ENCODE measurements around the gene KRTAP2-3.

The KRTAP2-3 gene

DNA sequence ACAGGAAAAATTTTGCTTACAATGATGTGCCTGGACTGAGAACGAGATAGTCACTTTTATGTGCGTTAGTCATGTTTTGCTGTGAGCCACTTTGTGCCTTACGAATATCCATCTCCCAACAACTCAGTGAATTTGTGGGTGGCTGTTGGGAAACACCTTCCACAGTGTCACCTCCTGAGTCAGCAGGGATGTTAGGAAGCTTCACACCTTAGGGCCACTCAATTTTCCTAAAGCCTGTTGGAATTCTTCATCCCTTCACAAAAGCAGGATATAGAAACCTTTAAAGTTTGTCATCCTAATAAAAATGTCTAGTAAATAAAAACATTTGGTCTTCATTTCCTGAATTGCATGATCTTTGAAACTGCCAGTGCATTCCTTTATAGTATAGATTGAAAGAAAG lies 46.7 kb downstream of the KRTAP2-3 start:
- Histone ChIP-seq H3K4me2 (ENCODE audit: low read length, poor library complexity, severe bottlenecking) (no peak overlapping the region), H3K14ac (ENCODE audit: low read length in 2 of 2) (no peak overlapping the region), H2BK5ac (ENCODE audit: low read depth, low read length, poor library complexity, severe bottlenecking) (no peak overlapping the region), H3K4me1 (ENCODE audit: control insufficient read depth, insufficient read depth, low read depth, low read length) (no peaks in the 10 kb centered on the region), H3K23ac (ENCODE audit: low read length in 2 of 2) (peak overlapping the region in 1 of 2 experiments; percentile 59), H3K4me3 (ENCODE audit: insufficient read depth in 1 of 2, low read depth in 1 of 2, low read length in 2 of 2) (no peak overlapping the region), H3K27me3 (ENCODE audit: control insufficient read depth in 1 of 2, insufficient read depth in 1 of 2, low read length in 2 of 2) (no peaks in the 10 kb centered on the region), H3K9me3 (ENCODE audit: control insufficient read depth, low read length) (no peaks in the 10 kb centered on the region), H3K4ac (ENCODE audit: low read depth in 1 of 2, low read length in 2 of 2) (no peak overlapping the region), H4K91ac (ENCODE audit: low read length) (no peak overlapping the region), H2BK120ac (ENCODE audit: low read depth, low read length) (no peak overlapping the region), H3K79me1 (replicated peaks; ENCODE audit: low read length, poor library complexity, severe bottlenecking) (no peaks in the 10 kb centered on the region), H3K27ac (ENCODE audit: low read length, poor library complexity, severe bottlenecking) (no peak overlapping the region), H3K36me3 (ENCODE audit: control insufficient read depth in 1 of 2, insufficient read depth in 2 of 2, low read depth in 1 of 2, low read length in 2 of 2) (no peaks in the 10 kb centered on the region), H3K18ac (ENCODE audit: low read depth in 1 of 2, low read length in 2 of 2) (no peak overlapping the region), H4K8ac (ENCODE audit: low read length) (no peak overlapping the region), H2BK15ac (ENCODE audit: low read depth, poor library complexity, severe bottlenecking) (no peak overlapping the region), H3K9ac (ENCODE audit: low read length) (no peak overlapping the region), H2AFZ (ENCODE audit: low read depth, low read length) (no peak overlapping the region), H2AK5ac (ENCODE audit: low read length, severe bottlenecking) (peak overlapping the region; percentile 20), H2BK12ac (ENCODE audit: low read length in 2 of 2) (no peak overlapping the region)
- DNase-seq, result no peak
- WGBS, result 88% methylated on average over 3 of the region's 3 CpGs

DNA sequence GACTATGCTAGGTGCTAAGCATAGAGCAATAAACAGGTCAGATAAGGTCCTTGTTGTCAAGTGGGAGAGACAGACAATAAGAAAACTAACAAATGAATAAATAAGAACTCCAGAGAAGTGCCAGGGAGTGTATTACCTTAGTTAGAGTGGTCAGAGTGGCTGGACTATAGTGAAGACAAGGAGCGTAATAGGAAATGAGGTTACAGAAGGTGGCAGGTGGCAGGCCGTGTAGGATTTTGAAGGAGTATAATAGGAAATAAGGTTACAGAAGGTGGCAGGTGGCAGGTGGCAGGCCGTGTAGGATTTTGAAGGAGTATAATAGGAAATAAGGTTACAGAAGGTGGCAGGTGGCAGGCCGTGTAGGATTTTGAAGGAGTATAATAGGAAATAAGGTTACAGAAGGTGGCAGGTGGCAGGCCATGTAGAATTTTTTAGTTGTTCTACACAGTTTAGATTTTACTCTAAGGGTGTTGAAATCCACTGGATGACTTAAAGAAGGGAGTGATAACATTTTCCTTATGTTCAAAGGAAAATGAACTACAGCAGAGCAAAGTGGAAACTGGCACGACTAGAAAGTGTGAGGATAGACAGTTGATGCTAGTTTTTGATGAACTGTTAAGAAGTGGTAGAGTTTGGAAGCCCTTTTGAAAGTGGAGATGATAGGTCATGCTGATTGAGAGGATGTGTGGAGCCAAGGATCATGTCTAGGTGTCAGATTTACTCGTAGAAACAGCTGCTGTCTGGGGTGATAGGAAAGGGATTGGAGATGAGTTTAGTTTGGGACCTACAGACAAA lies 47.4 kb downstream of the KRTAP2-3 start:
- Histone ChIP-seq H3K27ac (ENCODE audit: low read length, poor library complexity, severe bottlenecking) (no peak overlapping the region), H2BK120ac (ENCODE audit: low read depth, low read length) (no peak overlapping the region), H3K27me3 (ENCODE audit: control insufficient read depth in 1 of 2, insufficient read depth in 1 of 2, low read length in 2 of 2) (no peaks in the 10 kb centered on the region), H3K9me3 (ENCODE audit: control insufficient read depth, low read length) (no peaks in the 10 kb centered on the region), H3K79me1 (replicated peaks; ENCODE audit: low read length, poor library complexity, severe bottlenecking) (no peaks in the 10 kb centered on the region), H2BK5ac (ENCODE audit: low read depth, low read length, poor library complexity, severe bottlenecking) (no peak overlapping the region), H3K23ac (ENCODE audit: low read length in 2 of 2) (no peak overlapping the region), H3K14ac (ENCODE audit: low read length in 2 of 2) (no peak overlapping the region), H3K9ac (ENCODE audit: low read length) (no peak overlapping the region), H2AK5ac (ENCODE audit: low read length, severe bottlenecking) (peak overlapping the region; percentile 20), H3K36me3 (ENCODE audit: control insufficient read depth in 1 of 2, insufficient read depth in 2 of 2, low read depth in 1 of 2, low read length in 2 of 2) (no peaks in the 10 kb centered on the region), H4K91ac (ENCODE audit: low read length) (no peak overlapping the region), H3K4me1 (ENCODE audit: control insufficient read depth, insufficient read depth, low read depth, low read length) (no peaks in the 10 kb centered on the region), H2BK12ac (ENCODE audit: low read length in 2 of 2) (no peak overlapping the region), H4K8ac (ENCODE audit: low read length) (no peak overlapping the region), H2AFZ (ENCODE audit: low read depth, low read length) (no peak overlapping the region), H3K4me3 (ENCODE audit: insufficient read depth in 1 of 2, low read depth in 1 of 2, low read length in 2 of 2) (no peak overlapping the region), H2BK15ac (ENCODE audit: low read depth, poor library complexity, severe bottlenecking) (no peak overlapping the region), H3K4ac (ENCODE audit: low read depth in 1 of 2, low read length in 2 of 2) (no peak overlapping the region), H3K4me2 (ENCODE audit: low read length, poor library complexity, severe bottlenecking) (no peak overlapping the region), H3K18ac (ENCODE audit: low read depth in 1 of 2, low read length in 2 of 2) (no peak overlapping the region)
- 91% methylated on average over 6 of the region's 6 CpGs for WGBS
- no peak for DNase-seq

DNA sequence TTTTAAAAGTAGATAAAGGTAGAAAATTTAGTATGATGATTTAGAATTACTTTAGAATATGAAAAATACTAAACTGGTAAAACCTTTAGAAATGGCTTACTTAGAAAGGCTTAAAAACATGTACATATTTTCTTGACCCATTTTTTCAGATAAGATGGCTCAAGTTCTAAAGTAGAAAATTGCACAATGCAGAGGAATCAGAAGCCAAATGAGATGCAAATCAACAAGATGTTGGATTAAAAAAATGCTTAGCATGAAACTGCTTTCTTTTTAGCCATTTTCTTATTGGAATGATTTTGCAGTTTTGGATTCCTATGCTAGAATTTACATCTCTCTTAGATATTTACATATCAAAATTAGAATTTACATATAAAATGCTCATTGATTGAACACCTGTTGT lies 49.5 kb downstream of the KRTAP2-3 start:
- no peak overlapping the region for H3K23ac ChIP-seq (ENCODE audit: low read length in 2 of 2)
- H3K36me3 ChIP-seq (ENCODE audit: control insufficient read depth in 1 of 2, insufficient read depth in 2 of 2, low read depth in 1 of 2, low read length in 2 of 2), result no peaks in the 10 kb centered on the region
- H3K4me2 ChIP-seq (ENCODE audit: low read length, poor library complexity, severe bottlenecking), result no peak overlapping the region
- no peak overlapping the region for H2BK15ac ChIP-seq (ENCODE audit: low read depth, poor library complexity, severe bottlenecking)
- no peak overlapping the region for H3K18ac ChIP-seq (ENCODE audit: low read depth in 1 of 2, low read length in 2 of 2)
- no peaks in the 10 kb centered on the region for H3K79me1 ChIP-seq (replicated peaks; ENCODE audit: low read length, poor library complexity, severe bottlenecking)
- no peak for DNase-seq
- no peak overlapping the region for H4K91ac ChIP-seq (ENCODE audit: low read length)
- H2BK5ac ChIP-seq (ENCODE audit: low read depth, low read length, poor library complexity, severe bottlenecking), result no peak overlapping the region
- H3K4ac ChIP-seq (ENCODE audit: low read depth in 1 of 2, low read length in 2 of 2), result no peak overlapping the region
- no peak overlapping the region for H3K4me3 ChIP-seq (ENCODE audit: insufficient read depth in 1 of 2, low read depth in 1 of 2, low read length in 2 of 2)
- no peak overlapping the region for H4K8ac ChIP-seq (ENCODE audit: low read length)
- H2BK120ac ChIP-seq (ENCODE audit: low read depth, low read length), result no peak overlapping the region
- H3K9ac ChIP-seq (ENCODE audit: low read length), result no peak overlapping the region
- H3K14ac ChIP-seq (ENCODE audit: low read length in 2 of 2), result no peak overlapping the region
- no peaks in the 10 kb centered on the region for H3K27me3 ChIP-seq (ENCODE audit: control insufficient read depth in 1 of 2, insufficient read depth in 1 of 2, low read length in 2 of 2)
- no peak overlapping the region for H2AK5ac ChIP-seq (ENCODE audit: low read length, severe bottlenecking)
- no peaks in the 10 kb centered on the region for H3K4me1 ChIP-seq (ENCODE audit: control insufficient read depth, insufficient read depth, low read depth, low read length)
- no peak overlapping the region for H3K27ac ChIP-seq (ENCODE audit: low read length, poor library complexity, severe bottlenecking)
- no peaks in the 10 kb centered on the region for H3K9me3 ChIP-seq (ENCODE audit: control insufficient read depth, low read length)
- H2BK12ac ChIP-seq (ENCODE audit: low read length in 2 of 2), result no peak overlapping the region
- no peak overlapping the region for H2AFZ ChIP-seq (ENCODE audit: low read depth, low read length)

DNA sequence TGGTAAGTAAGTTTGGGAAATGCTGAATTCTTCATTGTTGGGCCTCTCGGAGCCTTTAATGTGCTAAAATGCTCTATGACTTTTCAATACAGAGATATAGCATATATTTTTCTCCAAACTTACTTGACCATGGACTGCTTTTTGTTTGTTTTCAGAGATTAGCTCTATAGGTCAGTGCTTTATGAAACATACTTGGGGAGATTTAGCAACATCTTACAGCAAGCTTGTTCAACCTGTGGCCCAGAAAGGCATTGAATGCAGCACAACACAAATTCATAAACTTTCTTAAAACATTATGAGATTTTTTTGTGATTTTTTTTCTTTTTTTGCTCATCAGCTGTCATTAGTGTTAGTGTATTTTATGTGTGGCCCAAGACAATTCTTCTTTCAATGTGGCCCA lies 50.0 kb downstream of the KRTAP2-3 start:
- H3K27ac ChIP-seq (ENCODE audit: low read length, poor library complexity, severe bottlenecking), result no peak overlapping the region
- no peak overlapping the region for H2BK15ac ChIP-seq (ENCODE audit: low read depth, poor library complexity, severe bottlenecking)
- WGBS, result no CpG with 5 or more reads among the region's 1 CpG
- H3K4me2 ChIP-seq (ENCODE audit: low read length, poor library complexity, severe bottlenecking), result no peak overlapping the region
- no peak overlapping the region for H2BK5ac ChIP-seq (ENCODE audit: low read depth, low read length, poor library complexity, severe bottlenecking)
- H2BK120ac ChIP-seq (ENCODE audit: low read depth, low read length), result no peak overlapping the region
- no peak overlapping the region for H2AFZ ChIP-seq (ENCODE audit: low read depth, low read length)
- H2BK12ac ChIP-seq (ENCODE audit: low read length in 2 of 2), result no peak overlapping the region
- H3K4ac ChIP-seq (ENCODE audit: low read depth in 1 of 2, low read length in 2 of 2), result no peak overlapping the region
- H3K27me3 ChIP-seq (ENCODE audit: control insufficient read depth in 1 of 2, insufficient read depth in 1 of 2, low read length in 2 of 2), result no peaks in the 10 kb centered on the region
- no peak for DNase-seq
- H3K18ac ChIP-seq (ENCODE audit: low read depth in 1 of 2, low read length in 2 of 2), result no peak overlapping the region
- no peaks in the 10 kb centered on the region for H3K9me3 ChIP-seq (ENCODE audit: control insufficient read depth, low read length)
- H3K9ac ChIP-seq (ENCODE audit: low read length), result no peak overlapping the region
- H3K36me3 ChIP-seq (ENCODE audit: control insufficient read depth in 1 of 2, insufficient read depth in 2 of 2, low read depth in 1 of 2, low read length in 2 of 2), result no peaks in the 10 kb centered on the region
- H3K4me1 ChIP-seq (ENCODE audit: control insufficient read depth, insufficient read depth, low read depth, low read length), result no peaks in the 10 kb centered on the region
- no peak overlapping the region for H3K14ac ChIP-seq (ENCODE audit: low read length in 2 of 2)
- no peak overlapping the region for H4K91ac ChIP-seq (ENCODE audit: low read length)
- H3K23ac ChIP-seq (ENCODE audit: low read length in 2 of 2), result no peak overlapping the region
- no peaks in the 10 kb centered on the region for H3K79me1 ChIP-seq (replicated peaks; ENCODE audit: low read length, poor library complexity, severe bottlenecking)
- no peak overlapping the region for H3K4me3 ChIP-seq (ENCODE audit: insufficient read depth in 1 of 2, low read depth in 1 of 2, low read length in 2 of 2)
- no peak overlapping the region for H4K8ac ChIP-seq (ENCODE audit: low read length)
- H2AK5ac ChIP-seq (ENCODE audit: low read length, severe bottlenecking), result no peak overlapping the region

Measured in mesenchymal stem cell (in vitro differentiated cells and primary cell).